GM10248 (cell line): Measurements from ENCODE around the gene VPS35L.

Experiments
- CTCF ChIA-PET: fragments of 300-600 bp; sonication (Branson Sonifier 250); formaldehyde crosslinking; extraction: SDS; loops from one replicate; lab custom pipeline; 2021; ENCODE audit warnings: antibody characterized with exemption; lab: Yijun Ruan, JAX
- POLR2A ChIA-PET: fragments of 350-650 bp; sonication (Branson Sonifier 250); formaldehyde crosslinking; extraction: SDS; loops from one replicate; lab custom pipeline; 2020; ENCODE audit warnings: antibody characterized with exemption; lab: Yijun Ruan, JAX
- DNase-seq: peaks from one replicate; pipeline ENCODE4 v3.0.0; 2012; ENCODE audit errors: extremely low spot score
- TF ChIP-seq, protein P1 (sequence below): IDR thresholded peaks from 2 replicates; pipeline ENCODE4 v1.5.1; 2012; ENCODE audit warnings: mild to moderate bottlenecking, low read depth; ENCODE audit errors: extremely low read depth, missing control alignments, control extremely low read depth

Gene VPS35L

DNA sequence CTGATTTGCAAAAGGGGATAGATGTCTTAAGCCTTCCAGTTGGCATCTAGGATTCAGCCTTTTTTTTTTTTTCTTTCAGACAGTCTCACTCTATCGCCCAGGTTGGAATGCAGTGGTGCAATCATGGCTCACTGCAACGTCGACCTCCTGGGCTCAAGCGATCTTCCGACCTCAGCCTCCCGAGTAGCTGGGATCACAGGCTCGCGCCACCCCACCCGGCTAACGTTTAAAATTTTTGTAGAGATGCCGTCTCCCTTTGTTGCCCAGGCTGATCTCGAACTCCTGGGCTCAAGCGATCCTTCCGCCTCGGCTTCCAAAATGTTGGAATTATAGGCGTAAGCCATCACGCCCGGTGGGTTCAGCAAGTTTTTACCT lies 32.3 kb upstream of the VPS35L start:
- DNase-seq: no peak
- TF ChIP-seq, protein P1, sequence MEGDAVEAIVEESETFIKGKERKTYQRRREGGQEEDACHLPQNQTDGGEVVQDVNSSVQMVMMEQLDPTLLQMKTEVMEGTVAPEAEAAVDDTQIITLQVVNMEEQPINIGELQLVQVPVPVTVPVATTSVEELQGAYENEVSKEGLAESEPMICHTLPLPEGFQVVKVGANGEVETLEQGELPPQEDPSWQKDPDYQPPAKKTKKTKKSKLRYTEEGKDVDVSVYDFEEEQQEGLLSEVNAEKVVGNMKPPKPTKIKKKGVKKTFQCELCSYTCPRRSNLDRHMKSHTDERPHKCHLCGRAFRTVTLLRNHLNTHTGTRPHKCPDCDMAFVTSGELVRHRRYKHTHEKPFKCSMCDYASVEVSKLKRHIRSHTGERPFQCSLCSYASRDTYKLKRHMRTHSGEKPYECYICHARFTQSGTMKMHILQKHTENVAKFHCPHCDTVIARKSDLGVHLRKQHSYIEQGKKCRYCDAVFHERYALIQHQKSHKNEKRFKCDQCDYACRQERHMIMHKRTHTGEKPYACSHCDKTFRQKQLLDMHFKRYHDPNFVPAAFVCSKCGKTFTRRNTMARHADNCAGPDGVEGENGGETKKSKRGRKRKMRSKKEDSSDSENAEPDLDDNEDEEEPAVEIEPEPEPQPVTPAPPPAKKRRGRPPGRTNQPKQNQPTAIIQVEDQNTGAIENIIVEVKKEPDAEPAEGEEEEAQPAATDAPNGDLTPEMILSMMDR: no peak
- ChIA-PET CTCF (no interaction called here), POLR2A (no interaction called here)

DNA sequence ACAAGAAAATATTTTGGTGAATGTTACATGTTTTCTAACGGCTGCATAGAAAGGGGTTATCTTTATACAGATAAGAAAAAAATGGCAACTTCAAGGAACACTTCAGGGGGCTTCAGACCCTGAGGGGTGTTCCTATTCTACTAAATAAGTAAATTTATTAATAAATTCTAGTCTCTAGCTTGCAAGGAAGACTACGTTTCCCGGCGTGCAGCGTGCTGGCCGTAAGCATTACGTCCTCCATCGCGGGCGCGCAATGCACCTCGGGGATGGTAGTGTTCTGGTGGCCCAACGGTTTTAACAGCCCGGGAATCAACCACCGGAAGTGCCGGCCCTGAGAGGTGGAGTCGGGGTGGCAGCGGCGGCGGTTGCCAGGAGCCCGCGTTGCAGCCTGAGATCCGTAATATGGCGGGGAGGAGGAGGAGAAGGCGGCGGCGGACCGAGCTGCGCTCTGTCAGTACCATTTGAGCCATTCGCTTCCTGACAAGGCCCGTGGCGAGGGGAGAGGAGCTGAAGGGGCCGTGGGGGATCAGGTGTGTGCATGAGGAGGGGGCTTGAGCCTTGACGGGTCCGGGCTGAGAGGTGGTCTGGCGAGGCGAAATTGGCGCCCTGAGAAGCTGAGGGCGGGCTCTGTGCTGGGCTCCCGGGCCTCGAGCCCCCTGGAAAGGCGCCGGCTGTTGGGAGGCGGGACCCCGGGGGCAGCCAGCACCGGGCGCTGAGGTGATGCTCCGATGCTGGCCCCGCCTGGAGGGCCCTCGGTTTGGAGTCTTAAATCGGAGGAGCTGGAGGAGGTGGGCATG lies 31.7 kb upstream of the VPS35L start, which contains the start of gene CCP110:
CCP110 (plus strand) TSS at position 384 of the 797 bp plus-strand sequence. CDS start 3,940 bp downstream, outside the sequence.
- ChIA-PET POLR2A (no interaction called here), CTCF (interaction anchor here (1.0 to 2.6 kb wide), 5 partner anchors 14 to 438 kb away, joined by 3 to 12 read pairs (median 3); partner anchors contain the start of gene VPS35L)
- peak; percentile 93 for DNase-seq
- TF ChIP-seq, protein P1: no peak

DNA sequence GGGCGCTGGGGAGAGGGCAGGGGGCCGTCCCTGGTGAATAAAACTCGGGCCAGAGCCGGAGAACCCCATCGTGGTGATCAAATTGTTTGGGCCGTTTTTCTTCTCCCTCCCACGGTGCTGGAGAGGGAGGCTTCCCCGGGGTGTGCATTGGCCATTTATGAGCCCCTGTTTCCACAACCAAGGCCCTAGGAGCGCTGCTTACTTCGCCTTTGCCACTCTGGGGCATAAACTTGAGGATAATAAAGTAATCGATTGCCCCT lies 31.2 kb upstream of the VPS35L start:
- ChIA-PET CTCF (interaction anchor here (1.0 to 2.6 kb wide), 5 partner anchors 13 to 438 kb away, joined by 3 to 12 read pairs (median 3); partner anchors contain the start of gene VPS35L), POLR2A (no interaction called here)
- no peak for DNase-seq
- TF ChIP-seq, protein P1: no peak

DNA sequence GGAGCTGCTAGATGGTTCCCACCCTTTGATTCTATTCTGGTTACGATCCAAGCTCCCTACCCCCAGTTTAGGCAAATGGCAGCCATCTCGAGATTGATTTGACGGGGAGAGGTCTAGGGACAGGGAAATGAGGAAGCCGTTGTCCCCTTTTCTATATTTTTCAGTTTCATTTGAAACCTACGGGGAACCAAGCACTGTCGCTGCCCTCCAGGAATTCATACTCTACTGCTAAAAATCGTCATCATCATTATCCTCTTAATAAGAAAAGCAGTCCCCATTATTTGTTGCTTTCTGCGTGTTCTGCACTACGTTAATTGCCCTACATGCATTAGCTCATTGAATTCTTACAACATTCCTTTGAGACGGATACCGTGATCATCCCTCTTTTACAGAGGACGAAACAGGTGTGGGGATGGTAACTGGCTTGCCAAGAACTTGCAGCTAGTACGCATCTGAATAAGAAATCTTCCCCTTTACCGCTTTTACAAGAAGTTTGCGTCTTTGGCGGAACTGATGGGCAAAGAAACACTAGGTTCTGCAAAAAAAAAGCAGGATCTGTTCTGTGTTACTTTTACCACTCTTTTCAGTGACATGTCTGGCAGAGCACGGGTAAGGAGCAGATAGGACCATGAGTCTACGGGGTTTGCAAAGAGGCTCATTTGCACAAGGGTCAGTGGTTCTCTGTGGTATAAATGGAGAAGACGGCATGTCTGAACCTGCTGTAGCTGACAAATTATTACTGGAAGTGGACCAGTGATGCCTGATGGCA lies 30.7 kb upstream of the VPS35L start:
- DNase-seq: peak; percentile 20
- ChIA-PET CTCF (interaction anchor here (1.0 to 2.6 kb wide), 6 partner anchors 13 to 439 kb away, joined by 3 to 12 read pairs (median 3); partner anchors contain the start of gene VPS35L), POLR2A (no interaction called here)
- TF ChIP-seq, protein P1: no peak

DNA sequence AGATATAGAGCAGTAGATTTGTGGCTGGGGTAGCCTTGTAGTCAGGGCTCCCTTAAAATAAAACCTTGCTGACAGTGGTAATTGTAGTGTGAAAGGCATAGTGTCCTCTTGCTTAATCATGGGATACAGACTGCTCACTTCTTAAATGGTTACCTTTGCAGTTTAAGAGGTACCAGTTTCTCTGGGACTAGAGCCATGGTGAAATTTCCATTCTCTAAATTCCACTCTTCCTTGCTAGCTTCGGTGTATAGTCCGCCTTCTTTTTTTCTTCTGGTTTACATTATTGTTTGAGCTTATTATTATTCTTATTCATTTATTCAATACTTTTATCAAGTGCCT lies 30.1 kb upstream of the VPS35L start:
- DNase-seq: no peak
- ChIA-PET CTCF (interaction anchor here (1.4 to 2.6 kb wide), 3 partner anchors 12 to 30 kb away, joined by 3 to 12 read pairs (median 3); partner anchors contain the start of gene VPS35L), POLR2A (no interaction called here)
- TF ChIP-seq, protein P1: no peak

DNA sequence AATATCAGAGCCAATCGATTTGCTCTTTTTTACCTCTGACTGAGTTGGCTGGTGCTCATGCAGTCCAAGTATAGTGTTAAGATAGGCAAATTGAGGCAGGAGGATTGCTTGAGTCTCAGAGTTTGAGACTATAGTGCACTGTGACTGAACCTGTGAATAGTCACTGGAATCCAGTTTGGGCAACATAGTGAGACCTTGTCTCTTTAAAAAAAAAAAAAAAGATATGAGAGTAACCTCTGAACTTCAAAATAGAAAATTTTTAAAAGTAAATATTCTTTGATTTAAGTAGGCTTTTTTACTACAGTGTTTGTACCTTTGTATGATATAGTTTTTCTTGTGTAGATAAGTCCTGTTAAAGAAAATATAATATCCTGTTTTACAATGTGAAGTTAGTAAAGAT lies 28.3 kb upstream of the VPS35L start:
- ChIA-PET POLR2A (no interaction called here), CTCF (interaction anchor here (0.9 to 1.3 kb wide), 2 partner anchors 15 to 27 kb away, joined by 3 to 5 read pairs; no protein-coding TSS in a partner anchor)
- TF ChIP-seq, protein P1: no peak
- no peak for DNase-seq
